Activated CD4-positive, CD25-positive, alpha-beta regulatory T cell treated with anti-CD3 and anti-CD28 coated beads, Interleukin-2, amount 50 U/mL, for 24 hours (primary cell): Measurements from ENCODE around the gene THUMPD3.

Source experiments
- ATAC-seq, 2 donors: fragments of 150-1000 bp; cut with Tn5 transposase; one replicate each; pipeline ENCODE4 v1.10.0; 2021; ENCODE audit warnings: mild to moderate bottlenecking in 1 of 2, moderate library complexity in 1 of 2

The THUMPD3 gene

GRCh38 chr3:9361691-9362388 is 1.0 kb upstream of the THUMPD3 start:
- no peak for ATAC-seq

- no peak for ATAC-seq
Measured at GRCh38 chr3:9369508-9369907, 6.7 kb downstream of the THUMPD3 start.

- ATAC-seq: no peak
Measured at GRCh38 chr3:9373465-9373864, 10.6 kb downstream of the THUMPD3 start.

GRCh38 chr3:9377981-9378380 is 15.1 kb downstream of the THUMPD3 start:
- no peak for ATAC-seq

GRCh38 chr3:9379327-9379726 is 16.5 kb downstream of the THUMPD3 start:
- ATAC-seq: no peak

- ATAC-seq: no peak
Measured at GRCh38 chr3:9380014-9380413, 17.2 kb downstream of the THUMPD3 start.

- ATAC-seq: no peak
Measured at GRCh38 chr3:9384141-9384828, 21.4 kb downstream of the THUMPD3 start.

- ATAC-seq: no peak
Measured at GRCh38 chr3:9385187-9386077, 22.6 kb downstream of the THUMPD3 start.

- no peak for ATAC-seq
Measured at GRCh38 chr3:9386078-9386459, 23.2 kb downstream of the THUMPD3 start.

- ATAC-seq: no peak
Measured at GRCh38 chr3:9386501-9387321, 23.9 kb downstream of the THUMPD3 start.

GRCh38 chr3:9387322-9387655 is 24.4 kb downstream of the THUMPD3 start:
- ATAC-seq: no peak

GRCh38 chr3:9388142-9388541 is 25.3 kb downstream of the THUMPD3 start:
- ATAC-seq: no peak

- no peak for ATAC-seq
Measured at GRCh38 chr3:9388562-9389272, 25.9 kb downstream of the THUMPD3 start.

- ATAC-seq: no peak
Measured at GRCh38 chr3:9390265-9390888, 27.5 kb downstream of the THUMPD3 start.

GRCh38 chr3:9392041-9392440 is 29.2 kb downstream of the THUMPD3 start:
- no peak for ATAC-seq

GRCh38 chr3:9395570-9396300 is 32.9 kb downstream of the THUMPD3 start:
- ATAC-seq: no peak

GRCh38 chr3:9396301-9396631 is 33.4 kb downstream of the THUMPD3 start:
- peak; percentile 24 to 29 for ATAC-seq

GRCh38 chr3:9396632-9397331 is 33.9 kb downstream of the THUMPD3 start:
- ATAC-seq: peak; percentile 71 to 74

GRCh38 chr3:9397332-9397905 is 34.6 kb downstream of the THUMPD3 start, which contains the start of gene SETD5:
TSS of gene SETD5 (plus strand) at chr3:9397615. CDS start at chr3:9428939, 31,324 bp downstream.
- peak; percentile 66 to 71 for ATAC-seq
